Measurements from ENCODE around the gene ARRB1. TPM values are rescaled to one million over a fixed set of nuclear protein-coding genes. Genes with fewer than 3 reads are reported as not detected.

The ARRB1 gene
- total RNA-seq, 1 experiment from 2014 or later: 116 TPM

- no peaks in the 10 kb centered on the region; the same call in 1 of the 2 replicates for H3K36me3 ChIP-seq (ENCODE audit: control insufficient read depth, insufficient read depth, low read length)
- H3K4me3 ChIP-seq (ENCODE audit: low read depth, low read length): peak overlapping the region; percentile 56
- peaks cover 17% of the 10 kb centered on the region for H3K36me3 Mint-ChIP-seq (ENCODE audit: insufficient read depth, unreplicated experiment)
- ChIA-PET POLR2A (interaction anchor here (1.1 to 1.6 kb wide), 3 partner anchors 19 to 31 kb away, joined by 6 to 14 read pairs (median 7); no protein-coding TSS in a partner anchor), CTCF (interaction anchor here (0.7 to 3.9 kb wide), 5 partner anchors 19 to 37 kb away, joined by 3 to 35 read pairs (median 7); no protein-coding TSS in a partner anchor)
- H3K27me3 Mint-ChIP-seq (ENCODE audit: insufficient read depth, unreplicated experiment): no peaks in the 10 kb centered on the region
- H3K4me3 Mint-ChIP-seq (ENCODE audit: unreplicated experiment): peak overlapping the region; percentile 99
- no peaks in the 10 kb centered on the region for H3K9me3 Mint-ChIP-seq (ENCODE audit: unreplicated experiment)
- intact Hi-C loops (cut with micrococcal nuclease; ENCODE audit: unreplicated experiment): loop anchor here (2.0 kb wide), 1 partner anchor 21 kb away; no protein-coding TSS in a partner anchor
- H3K27ac Mint-ChIP-seq (ENCODE audit: unreplicated experiment): peak overlapping the region; percentile 98
- H3K4me1 Mint-ChIP-seq (ENCODE audit: low read depth, unreplicated experiment): peaks cover 44% of the 10 kb centered on the region
- H3K9me3 ChIP-seq: no peaks in the 10 kb centered on the region
- no peaks in the 10 kb centered on the region for H3K27me3 ChIP-seq (replicated peaks; ENCODE audit: control insufficient read depth, insufficient read depth, low read length)
- H3K4me1 ChIP-seq: peaks cover 50% of the 10 kb centered on the region
- no TSS peak for BruUV-seq (replicated peaks)
- no peak for DNase-seq
- no peak for TF ChIP-seq CTCF (IDR thresholded peaks at IDR 0.05; ENCODE audit: insufficient read depth in 1 of 2, low read depth in 1 of 2, low read length in 1 of 2, severe bottlenecking in 1 of 2, unreplicated experiment in 1 of 2)
These were observed 1.2 kb downstream of the ARRB1 start for GRCh38 chr11:75350122-75350742.

- H3K4me1 Mint-ChIP-seq (ENCODE audit: low read depth, unreplicated experiment): peaks cover 44% of the 10 kb centered on the region
- H3K27ac Mint-ChIP-seq (ENCODE audit: unreplicated experiment): peak overlapping the region; percentile 98
- Histone ChIP-seq H3K36me3 (ENCODE audit: control insufficient read depth, insufficient read depth, low read length) (no peaks in the 10 kb centered on the region; the same call in 1 of the 2 replicates), H3K4me1 (peaks cover 56% of the 10 kb centered on the region), H3K27me3 (replicated peaks; ENCODE audit: control insufficient read depth, insufficient read depth, low read length) (no peaks in the 10 kb centered on the region), H3K4me3 (ENCODE audit: low read depth, low read length) (no peak overlapping the region), H3K9me3 (no peaks in the 10 kb centered on the region)
- no TSS peak for BruUV-seq (replicated peaks)
- H3K9me3 Mint-ChIP-seq (ENCODE audit: unreplicated experiment): no peaks in the 10 kb centered on the region
- DNase-seq: no peak
- POLR2A ChIA-PET: no interaction called here
- peak overlapping the region; percentile 99 for H3K4me3 Mint-ChIP-seq (ENCODE audit: unreplicated experiment)
- no peak for TF ChIP-seq CTCF (IDR thresholded peaks at IDR 0.05; ENCODE audit: insufficient read depth in 1 of 2, low read depth in 1 of 2, low read length in 1 of 2, severe bottlenecking in 1 of 2, unreplicated experiment in 1 of 2)
- intact Hi-C loops (cut with micrococcal nuclease; ENCODE audit: unreplicated experiment): loop anchor here (2.0 kb wide), 1 partner anchor 21 kb away; no protein-coding TSS in a partner anchor
- peaks cover 17% of the 10 kb centered on the region for H3K36me3 Mint-ChIP-seq (ENCODE audit: insufficient read depth, unreplicated experiment)
- CTCF ChIA-PET: interaction anchor here (0.7 to 3.9 kb wide), 5 partner anchors 19 to 38 kb away, joined by 3 to 35 read pairs (median 7); no protein-coding TSS in a partner anchor
- no peaks in the 10 kb centered on the region for H3K27me3 Mint-ChIP-seq (ENCODE audit: insufficient read depth, unreplicated experiment)
These were observed 1.8 kb downstream of the ARRB1 start for GRCh38 chr11:75349521-75350116.

GRCh38 chr11:75347781-75348566 is 3.5 kb downstream of the ARRB1 start:
- Mint-ChIP-seq H3K27me3 (ENCODE audit: insufficient read depth, unreplicated experiment) (no peaks in the 10 kb centered on the region), H3K4me3 (ENCODE audit: unreplicated experiment) (no peak overlapping the region), H3K9me3 (ENCODE audit: unreplicated experiment) (no peaks in the 10 kb centered on the region), H3K27ac (ENCODE audit: unreplicated experiment) (no peak overlapping the region), H3K4me1 (ENCODE audit: low read depth, unreplicated experiment) (peaks cover 50% of the 10 kb centered on the region), H3K36me3 (ENCODE audit: insufficient read depth, unreplicated experiment) (peaks cover 29% of the 10 kb centered on the region)
- BruUV-seq (replicated peaks): no TSS peak
- intact Hi-C loops (cut with micrococcal nuclease; ENCODE audit: unreplicated experiment): no loop called here
- POLR2A ChIA-PET: no interaction called here
- peaks cover 71% of the 10 kb centered on the region for H3K4me1 ChIP-seq
- DNase-seq: no peak
- no peaks in the 10 kb centered on the region; the same call in 1 of the 2 replicates for H3K36me3 ChIP-seq (ENCODE audit: control insufficient read depth, insufficient read depth, low read length)
- no peaks in the 10 kb centered on the region for H3K27me3 ChIP-seq (replicated peaks; ENCODE audit: control insufficient read depth, insufficient read depth, low read length)
- TF ChIP-seq CTCF (IDR thresholded peaks at IDR 0.05; ENCODE audit: insufficient read depth in 1 of 2, low read depth in 1 of 2, low read length in 1 of 2, severe bottlenecking in 1 of 2, unreplicated experiment in 1 of 2): no peak
- no peak overlapping the region for H3K4me3 ChIP-seq (ENCODE audit: low read depth, low read length)
- CTCF ChIA-PET: interaction anchor here (0.7 kb wide), 1 partner anchor 33 kb away, joined by 3 read pairs; no protein-coding TSS in a partner anchor
- no peaks in the 10 kb centered on the region for H3K9me3 ChIP-seq

Data from Caco-2 (cell line).